WERI-Rb-1 (cell line): Measurements from ENCODE around the gene PIEZO2.

Experiments used
- DNase-seq: peaks from one replicate; pipeline ENCODE4 v3.0.0-alpha.2; 2020
- H3K27ac ChIP-seq: fragments of 250-450 bp; sonication (Bioruptor Pico); 2 replicates; pipeline ENCODE4 v1.5.1; 2020; ENCODE audit warnings: mild to moderate bottlenecking, moderate library complexity
- H3K27me3 ChIP-seq: fragments of 250-450 bp; sonication (Bioruptor Pico); 2 replicates; pipeline ENCODE4 v1.5.1; 2021; ENCODE audit warnings: mild to moderate bottlenecking, low read depth, moderate library complexity; ENCODE audit not compliant: insufficient read depth, severe bottlenecking
- H3K36me3 ChIP-seq: fragments of 250-450 bp; sonication (Bioruptor Pico); 2 replicates; pipeline ENCODE4 v1.5.1; 2020; ENCODE audit warnings: mild to moderate bottlenecking, moderate library complexity
- H3K4me3 ChIP-seq: 2 replicates; pipeline ENCODE4 v1.5.1; 2011; ENCODE audit warnings: low read depth, mild to moderate bottlenecking, control low read depth, low read length
- H3K9me3 ChIP-seq: fragments of 250-450 bp; sonication (Bioruptor Pico); 2 replicates; pipeline ENCODE4 v1.5.1; 2021; ENCODE audit warnings: mild to moderate bottlenecking, moderate library complexity; ENCODE audit not compliant: severe bottlenecking
- TF ChIP-seq, protein P1 (sequence below): IDR thresholded peaks from 2 replicates; pipeline ENCODE4 v1.5.1; 2011; ENCODE audit warnings: low read depth, mild to moderate bottlenecking, control low read depth, inconsistent platforms, low read length

The PIEZO2 gene

DNA sequence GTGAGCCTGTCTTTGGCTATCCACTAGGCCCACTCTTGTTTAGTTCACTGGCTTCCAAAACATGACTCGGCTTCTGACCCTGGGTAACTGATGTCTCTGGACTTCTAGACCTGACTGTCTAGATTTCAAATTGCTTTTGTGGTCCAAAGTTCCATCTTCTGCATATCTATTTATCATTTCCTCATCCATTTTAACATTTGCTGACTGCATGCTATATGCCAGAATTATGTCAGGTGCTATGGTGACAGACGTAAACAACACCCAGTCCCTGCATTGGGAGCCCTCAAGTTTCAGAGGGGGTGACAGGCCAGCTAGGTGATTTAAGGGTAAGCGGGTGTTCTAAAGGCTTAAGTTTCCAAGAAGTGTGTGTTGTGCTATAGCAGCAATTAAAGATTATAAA is 140.9 kb downstream of the PIEZO2 start:
- Histone ChIP-seq H3K4me3 (no peak overlapping the region), H3K9me3 (no peaks in the 10 kb centered on the region), H3K27me3 (peaks cover 3% of the 10 kb centered on the region), H3K27ac (no peak overlapping the region), H3K36me3 (no peaks in the 10 kb centered on the region)
- DNase-seq = no peak
- TF ChIP-seq, protein P1, sequence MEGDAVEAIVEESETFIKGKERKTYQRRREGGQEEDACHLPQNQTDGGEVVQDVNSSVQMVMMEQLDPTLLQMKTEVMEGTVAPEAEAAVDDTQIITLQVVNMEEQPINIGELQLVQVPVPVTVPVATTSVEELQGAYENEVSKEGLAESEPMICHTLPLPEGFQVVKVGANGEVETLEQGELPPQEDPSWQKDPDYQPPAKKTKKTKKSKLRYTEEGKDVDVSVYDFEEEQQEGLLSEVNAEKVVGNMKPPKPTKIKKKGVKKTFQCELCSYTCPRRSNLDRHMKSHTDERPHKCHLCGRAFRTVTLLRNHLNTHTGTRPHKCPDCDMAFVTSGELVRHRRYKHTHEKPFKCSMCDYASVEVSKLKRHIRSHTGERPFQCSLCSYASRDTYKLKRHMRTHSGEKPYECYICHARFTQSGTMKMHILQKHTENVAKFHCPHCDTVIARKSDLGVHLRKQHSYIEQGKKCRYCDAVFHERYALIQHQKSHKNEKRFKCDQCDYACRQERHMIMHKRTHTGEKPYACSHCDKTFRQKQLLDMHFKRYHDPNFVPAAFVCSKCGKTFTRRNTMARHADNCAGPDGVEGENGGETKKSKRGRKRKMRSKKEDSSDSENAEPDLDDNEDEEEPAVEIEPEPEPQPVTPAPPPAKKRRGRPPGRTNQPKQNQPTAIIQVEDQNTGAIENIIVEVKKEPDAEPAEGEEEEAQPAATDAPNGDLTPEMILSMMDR = no peak

DNA sequence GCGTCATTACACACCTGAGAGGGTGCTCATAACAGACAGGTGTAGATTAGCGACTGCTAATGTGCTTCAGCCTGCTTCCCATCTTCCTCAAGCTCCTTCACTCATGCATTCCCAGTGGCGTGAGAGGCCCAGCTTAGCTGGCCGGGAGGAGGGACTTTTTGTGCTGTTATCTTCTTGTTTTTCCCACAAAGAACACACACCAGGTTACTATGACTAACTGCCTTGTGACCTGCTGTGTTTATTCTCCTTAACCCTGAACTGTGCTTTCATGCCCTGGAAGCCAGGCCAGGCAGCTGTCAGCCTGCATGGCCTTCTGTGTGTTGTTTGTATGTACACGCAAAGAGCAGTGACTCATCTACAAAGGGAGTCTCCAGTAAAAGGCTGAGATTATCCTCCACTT is 143.8 kb downstream of the PIEZO2 start:
- H3K36me3 ChIP-seq = no peaks in the 10 kb centered on the region
- H3K9me3 ChIP-seq = no peaks in the 10 kb centered on the region
- peaks cover 6% of the 10 kb centered on the region for H3K27me3 ChIP-seq
- H3K4me3 ChIP-seq = no peak overlapping the region
- no peak for DNase-seq
- TF ChIP-seq, protein P1 = no peak
- no peak overlapping the region for H3K27ac ChIP-seq

GRCh38 chr18:11004951-11005350 is 144.4 kb downstream of the PIEZO2 start:
- no peaks in the 10 kb centered on the region for H3K9me3 ChIP-seq
- DNase-seq = no peak
- TF ChIP-seq, protein P1 = no peak
- peaks cover 4% of the 10 kb centered on the region for H3K27me3 ChIP-seq
- H3K27ac ChIP-seq = no peak overlapping the region
- no peak overlapping the region for H3K4me3 ChIP-seq
- H3K36me3 ChIP-seq = no peaks in the 10 kb centered on the region

GRCh38 chr18:11004294-11004693 is 145.1 kb downstream of the PIEZO2 start:
- TF ChIP-seq, protein P1 = no peak
- no peak overlapping the region for H3K4me3 ChIP-seq
- H3K27ac ChIP-seq = no peak overlapping the region
- H3K27me3 ChIP-seq = peaks cover 2% of the 10 kb centered on the region
- no peak for DNase-seq
- no peaks in the 10 kb centered on the region for H3K36me3 ChIP-seq
- H3K9me3 ChIP-seq = no peaks in the 10 kb centered on the region

- H3K27me3 ChIP-seq = peaks cover 2% of the 10 kb centered on the region
- no peaks in the 10 kb centered on the region for H3K9me3 ChIP-seq
- no peak for DNase-seq
- no peak overlapping the region for H3K4me3 ChIP-seq
- H3K27ac ChIP-seq = no peak overlapping the region
- TF ChIP-seq, protein P1 = no peak
- no peaks in the 10 kb centered on the region for H3K36me3 ChIP-seq
Measured at GRCh38 chr18:11002796-11003195, 146.6 kb downstream of the PIEZO2 start.

- H3K4me3 ChIP-seq = no peak overlapping the region
- TF ChIP-seq, protein P1 = no peak
- peaks cover 2% of the 10 kb centered on the region for H3K27me3 ChIP-seq
- H3K27ac ChIP-seq = no peak overlapping the region
- no peaks in the 10 kb centered on the region for H3K9me3 ChIP-seq
- DNase-seq = no peak
- no peaks in the 10 kb centered on the region for H3K36me3 ChIP-seq
Measured at GRCh38 chr18:11002277-11002676, 147.1 kb downstream of the PIEZO2 start.
